Duodenal mucosa (tissue), 2 donors: Measurements from ENCODE around the gene DDX54.

ENCODE experiments used
- H3K27ac ChIP-seq: one replicate; pipeline ENCODE4 v1.7.0; 2013; ENCODE audit warnings: low read depth, low read length
- H3K27me3 ChIP-seq, 2 donors: one replicate each; pipeline ENCODE4 v1.7.0; 2013; ENCODE audit warnings: low read length in 2 of 2, control low read depth in 1 of 2; ENCODE audit not compliant: insufficient read depth in 2 of 2, control insufficient read depth in 1 of 2
- H3K36me3 ChIP-seq, 2 donors: one replicate each; pipeline ENCODE4 v1.7.0; 2013; ENCODE audit warnings: low read length in 2 of 2, control low read depth in 1 of 2; ENCODE audit not compliant: insufficient read depth in 2 of 2, control insufficient read depth in 1 of 2
- H3K4me1 ChIP-seq, 2 donors: one replicate each; pipeline ENCODE4 v1.7.0; 2013; ENCODE audit warnings: low read length in 2 of 2, control low read depth in 1 of 2; ENCODE audit not compliant: insufficient read depth in 2 of 2, control insufficient read depth in 1 of 2
- H3K4me3 ChIP-seq, 2 donors: one replicate each; pipeline ENCODE4 v1.7.0; 2013; ENCODE audit warnings: low read length in 2 of 2, low read depth in 1 of 2
- H3K9ac ChIP-seq, 2 donors: one replicate each; pipeline ENCODE4 v1.7.0; 2013; ENCODE audit warnings: low read length in 2 of 2, low read depth in 1 of 2
- H3K9me3 ChIP-seq, 2 donors: one replicate each; pipeline ENCODE4 v1.7.0; 2013; ENCODE audit warnings: low read length in 2 of 2, control low read depth in 1 of 2; ENCODE audit not compliant: control insufficient read depth in 1 of 2

The DDX54 gene, protein sequence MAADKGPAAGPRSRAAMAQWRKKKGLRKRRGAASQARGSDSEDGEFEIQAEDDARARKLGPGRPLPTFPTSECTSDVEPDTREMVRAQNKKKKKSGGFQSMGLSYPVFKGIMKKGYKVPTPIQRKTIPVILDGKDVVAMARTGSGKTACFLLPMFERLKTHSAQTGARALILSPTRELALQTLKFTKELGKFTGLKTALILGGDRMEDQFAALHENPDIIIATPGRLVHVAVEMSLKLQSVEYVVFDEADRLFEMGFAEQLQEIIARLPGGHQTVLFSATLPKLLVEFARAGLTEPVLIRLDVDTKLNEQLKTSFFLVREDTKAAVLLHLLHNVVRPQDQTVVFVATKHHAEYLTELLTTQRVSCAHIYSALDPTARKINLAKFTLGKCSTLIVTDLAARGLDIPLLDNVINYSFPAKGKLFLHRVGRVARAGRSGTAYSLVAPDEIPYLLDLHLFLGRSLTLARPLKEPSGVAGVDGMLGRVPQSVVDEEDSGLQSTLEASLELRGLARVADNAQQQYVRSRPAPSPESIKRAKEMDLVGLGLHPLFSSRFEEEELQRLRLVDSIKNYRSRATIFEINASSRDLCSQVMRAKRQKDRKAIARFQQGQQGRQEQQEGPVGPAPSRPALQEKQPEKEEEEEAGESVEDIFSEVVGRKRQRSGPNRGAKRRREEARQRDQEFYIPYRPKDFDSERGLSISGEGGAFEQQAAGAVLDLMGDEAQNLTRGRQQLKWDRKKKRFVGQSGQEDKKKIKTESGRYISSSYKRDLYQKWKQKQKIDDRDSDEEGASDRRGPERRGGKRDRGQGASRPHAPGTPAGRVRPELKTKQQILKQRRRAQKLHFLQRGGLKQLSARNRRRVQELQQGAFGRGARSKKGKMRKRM

DNA sequence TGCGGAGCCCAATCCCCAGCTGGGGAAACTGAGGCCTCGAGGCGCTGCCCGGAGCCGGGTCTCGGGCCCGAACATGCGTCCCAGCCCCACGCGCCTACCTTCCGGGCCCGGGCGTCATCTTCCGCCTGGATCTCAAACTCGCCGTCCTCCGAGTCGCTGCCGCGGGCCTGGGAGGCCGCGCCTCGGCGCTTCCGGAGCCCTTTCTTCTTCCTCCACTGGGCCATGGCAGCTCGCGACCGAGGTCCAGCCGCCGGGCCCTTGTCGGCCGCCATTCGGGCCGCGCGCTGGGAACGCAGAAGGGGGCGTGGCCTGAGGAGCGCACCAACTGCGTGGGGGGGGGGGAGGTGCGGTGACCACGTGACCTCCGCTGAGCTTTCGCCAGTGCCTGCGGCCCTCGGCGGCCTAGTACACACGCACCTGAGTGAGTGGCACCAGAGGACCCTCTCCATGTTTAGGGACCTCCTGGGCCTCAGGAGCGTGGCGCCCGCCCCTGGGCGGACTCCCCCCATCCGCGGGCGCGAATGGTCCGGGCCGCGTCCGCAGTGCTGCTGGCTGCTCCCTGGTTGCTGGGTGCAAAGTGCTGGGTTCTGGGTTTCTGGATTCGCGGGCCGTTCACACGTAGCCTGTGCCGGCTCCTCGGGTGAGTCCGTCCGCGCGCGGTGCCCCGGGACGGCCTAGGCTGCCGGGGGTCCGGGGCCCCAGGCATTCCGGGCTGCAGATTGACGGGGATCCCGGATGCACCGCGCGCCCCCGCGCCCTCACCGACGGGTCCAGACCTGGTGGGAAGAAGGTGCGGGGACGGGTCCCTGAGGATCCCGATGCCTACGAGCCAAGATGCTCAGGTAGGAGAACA is at the start of gene DDX54, which contains the start of gene RITA1:
TSS of gene DDX54 (minus strand) at position 299 of the 853 bp plus-strand sequence. CDS start at position 272, 27 bp downstream.
TSS of gene RITA1 (plus strand) at position 542 of the 853 bp plus-strand sequence. CDS start 1,026 bp downstream, outside the sequence.
- Histone ChIP-seq H3K9me3 (no peaks in the 10 kb centered on the region), H3K36me3 (peaks cover 8 to 20% of the 10 kb centered on the region in 2 donors), H3K4me3 (peak within 1 kb of the TSS; percentile 83 to 91), H3K27me3 (no peaks in the 10 kb centered on the region), H3K27ac (peak within 1 kb of the TSS; percentile 95), H3K4me1 (peaks cover 13 to 21% of the 10 kb centered on the region in 2 donors), H3K9ac (peak within 1 kb of the TSS; percentile 83)

DNA sequence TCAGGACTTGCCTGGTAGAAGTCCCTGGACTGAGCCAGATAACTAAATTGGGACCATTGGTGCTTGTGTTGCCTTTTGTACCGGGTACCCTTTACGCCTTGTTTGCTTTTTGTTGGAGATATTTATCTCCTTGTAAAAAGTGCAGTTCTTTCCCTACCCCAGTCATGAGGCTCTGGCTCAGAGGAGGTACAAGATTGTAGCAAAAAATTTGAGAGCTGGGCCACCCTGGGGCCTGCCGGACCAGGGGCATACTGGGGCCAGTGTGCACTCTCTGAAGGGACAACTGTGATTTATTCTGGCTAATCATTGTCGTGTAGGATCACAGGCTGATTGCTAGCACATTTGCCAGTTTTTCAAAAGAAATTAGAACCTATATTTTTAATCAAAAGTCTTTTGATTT is 49.2 kb upstream of the DDX54 start:
- peaks cover 59 to 63% of the 10 kb centered on the region in 2 donors for H3K4me1 ChIP-seq
- H3K4me3 ChIP-seq: no peak overlapping the region
- no peaks in the 10 kb centered on the region for H3K27me3 ChIP-seq
- no peak overlapping the region for H3K9ac ChIP-seq
- H3K9me3 ChIP-seq: no peaks in the 10 kb centered on the region
- peaks cover 34 to 51% of the 10 kb centered on the region in 2 donors for H3K36me3 ChIP-seq
- no peak overlapping the region for H3K27ac ChIP-seq

DNA sequence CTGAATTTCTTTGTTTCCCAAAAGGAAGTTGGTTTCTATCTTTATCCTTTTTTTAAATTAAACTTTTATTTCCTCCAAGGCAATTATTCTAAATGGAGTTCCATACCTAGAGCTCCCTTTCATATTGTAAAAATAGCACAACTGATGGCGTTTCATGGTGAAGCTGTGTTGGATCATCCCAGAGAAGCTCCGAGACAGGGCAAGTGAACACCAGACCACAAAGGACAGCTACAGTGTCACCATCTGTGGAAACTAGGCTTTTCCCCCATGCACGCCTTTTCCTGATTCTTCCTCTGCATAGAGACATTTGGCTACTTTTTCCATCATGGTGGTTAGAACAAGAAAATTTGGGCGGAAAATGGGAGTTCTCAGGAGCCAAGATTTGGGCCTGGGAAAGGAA is 48.7 kb upstream of the DDX54 start:
- H3K4me1 ChIP-seq: peaks cover 60 to 63% of the 10 kb centered on the region in 2 donors
- no peak overlapping the region for H3K4me3 ChIP-seq
- no peak overlapping the region for H3K27ac ChIP-seq
- no peaks in the 10 kb centered on the region for H3K9me3 ChIP-seq
- H3K27me3 ChIP-seq: no peaks in the 10 kb centered on the region
- H3K36me3 ChIP-seq: peaks cover 34 to 55% of the 10 kb centered on the region in 2 donors
- H3K9ac ChIP-seq: no peak overlapping the region

DNA sequence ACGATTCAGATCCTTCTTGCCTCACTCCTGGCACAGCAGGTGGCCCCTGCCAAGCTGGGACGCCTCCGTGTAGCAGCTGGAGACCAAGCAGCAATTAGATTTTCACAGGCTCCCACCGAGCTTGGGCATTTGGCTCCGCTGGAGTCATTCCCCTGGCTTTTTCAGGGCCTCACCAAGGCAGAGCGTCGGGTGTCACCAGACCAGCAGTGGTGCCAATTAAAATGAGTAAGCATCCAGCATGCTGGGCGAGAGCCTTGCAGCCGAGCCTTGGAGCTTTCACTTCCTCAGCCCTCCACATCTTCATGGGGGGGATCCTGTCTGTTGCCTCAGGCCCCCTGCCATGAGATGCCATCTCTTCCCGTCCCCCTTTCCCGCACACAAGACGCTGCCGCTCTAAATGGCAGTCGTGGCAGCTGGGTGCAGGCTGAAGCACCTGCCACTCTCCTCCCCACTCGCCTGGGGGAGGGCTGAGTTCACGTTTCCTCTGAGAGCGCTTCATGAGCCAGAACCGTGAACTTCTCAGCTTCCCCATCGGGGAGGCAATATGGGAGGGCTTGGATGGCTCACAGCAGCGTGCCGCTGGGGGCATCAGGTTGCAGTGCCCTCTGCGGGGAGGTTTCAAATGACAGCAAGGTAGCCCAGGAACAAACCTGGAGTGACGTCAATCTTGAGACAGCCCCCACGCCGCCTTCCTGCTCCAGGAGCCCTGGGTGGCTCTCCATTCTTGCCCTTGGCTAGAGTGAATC is 47.7 kb upstream of the DDX54 start:
- Histone ChIP-seq H3K36me3 (peaks cover 36 to 60% of the 10 kb centered on the region in 2 donors), H3K9me3 (no peaks in the 10 kb centered on the region), H3K27ac (no peak overlapping the region), H3K9ac (no peak overlapping the region), H3K4me3 (no peak overlapping the region), H3K27me3 (no peaks in the 10 kb centered on the region), H3K4me1 (peaks cover 58 to 59% of the 10 kb centered on the region in 2 donors)

DNA sequence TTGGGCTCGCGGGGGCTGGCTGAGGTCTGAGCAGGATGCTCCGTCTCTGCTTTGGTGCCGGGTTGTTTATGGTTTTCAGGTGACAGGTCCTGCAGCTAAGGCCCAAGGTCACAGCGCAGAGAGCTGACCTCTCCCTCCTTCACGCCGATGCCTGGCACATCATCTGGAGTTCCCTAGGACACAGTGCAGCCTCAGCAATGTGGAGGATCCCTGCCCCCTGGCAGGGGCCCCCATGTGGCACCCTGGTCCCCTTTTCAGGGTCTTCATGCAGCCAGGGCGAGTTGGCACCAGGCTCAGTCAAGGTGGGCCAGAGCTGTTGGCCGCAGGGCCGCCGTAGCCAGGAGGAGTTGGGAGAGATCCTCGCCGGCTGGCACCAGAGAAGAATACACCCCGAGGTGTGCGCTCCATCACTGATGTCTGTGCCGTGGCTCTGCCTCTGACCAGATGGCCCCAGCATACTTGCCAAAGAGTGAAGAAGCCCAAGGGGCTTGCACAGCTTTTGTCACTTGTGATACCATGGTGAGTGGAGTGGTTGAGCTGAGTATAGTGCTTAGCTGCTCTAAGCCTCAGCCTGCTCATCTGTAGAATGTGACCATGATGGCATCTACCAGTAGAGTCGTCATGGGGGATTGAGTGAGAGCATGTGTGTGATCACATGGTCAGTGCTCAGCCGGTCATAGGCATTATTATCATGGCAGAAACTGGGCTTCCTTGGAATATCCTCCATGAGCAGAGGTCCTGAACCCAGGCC is 47.0 kb upstream of the DDX54 start:
- no peak overlapping the region for H3K4me3 ChIP-seq
- no peak overlapping the region for H3K9ac ChIP-seq
- no peak overlapping the region for H3K27ac ChIP-seq
- H3K4me1 ChIP-seq: peaks cover 52 to 55% of the 10 kb centered on the region in 2 donors
- H3K36me3 ChIP-seq: peaks cover 39 to 68% of the 10 kb centered on the region in 2 donors
- no peaks in the 10 kb centered on the region for H3K9me3 ChIP-seq
- H3K27me3 ChIP-seq: no peaks in the 10 kb centered on the region

DNA sequence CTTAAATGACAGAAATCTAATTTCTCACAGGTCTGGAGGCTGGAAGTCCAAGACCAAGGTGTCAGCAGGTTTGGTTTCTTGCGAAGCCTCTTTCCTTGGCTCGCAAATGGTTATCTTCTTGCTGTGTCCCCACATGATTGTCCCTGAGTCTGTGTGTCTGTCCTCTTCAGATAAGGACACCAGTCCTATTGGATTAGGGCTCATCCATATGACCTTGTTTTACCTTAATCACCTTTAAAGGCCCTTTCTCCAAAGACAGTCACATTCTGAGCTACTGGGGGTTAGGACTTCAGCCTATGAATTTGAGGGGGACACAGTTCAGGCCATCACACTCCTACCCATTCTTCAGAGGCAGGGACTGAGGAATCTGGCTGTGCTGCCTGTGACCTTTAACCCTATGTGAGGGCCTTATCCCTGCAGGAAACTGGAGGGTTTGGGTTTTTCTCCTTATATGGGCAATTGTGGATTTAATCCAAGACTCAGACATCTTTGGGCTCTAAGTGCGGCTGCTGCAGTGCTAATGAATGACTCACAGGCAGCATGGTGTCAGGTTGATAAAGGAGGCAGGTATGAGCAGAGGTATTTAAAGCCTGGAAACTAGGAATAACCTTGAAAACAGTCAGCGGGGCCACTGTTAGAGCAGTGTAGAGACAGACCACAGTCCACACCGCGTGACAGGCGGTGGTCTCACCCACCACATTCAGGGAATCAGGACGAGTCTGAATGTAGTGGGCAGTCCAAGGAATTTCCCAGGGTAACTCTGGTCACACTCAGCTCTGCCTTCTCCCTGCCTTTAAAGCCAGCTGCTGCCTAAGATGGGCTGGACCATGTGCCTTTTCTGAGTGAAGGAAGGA is 46.2 kb upstream of the DDX54 start:
- H3K9me3 ChIP-seq: no peaks in the 10 kb centered on the region
- H3K27me3 ChIP-seq: no peaks in the 10 kb centered on the region
- H3K4me3 ChIP-seq: no peak overlapping the region
- H3K9ac ChIP-seq: no peak overlapping the region
- H3K4me1 ChIP-seq: peaks cover 44 to 50% of the 10 kb centered on the region in 2 donors
- H3K27ac ChIP-seq: no peak overlapping the region
- peaks cover 45 to 73% of the 10 kb centered on the region in 2 donors for H3K36me3 ChIP-seq

DNA sequence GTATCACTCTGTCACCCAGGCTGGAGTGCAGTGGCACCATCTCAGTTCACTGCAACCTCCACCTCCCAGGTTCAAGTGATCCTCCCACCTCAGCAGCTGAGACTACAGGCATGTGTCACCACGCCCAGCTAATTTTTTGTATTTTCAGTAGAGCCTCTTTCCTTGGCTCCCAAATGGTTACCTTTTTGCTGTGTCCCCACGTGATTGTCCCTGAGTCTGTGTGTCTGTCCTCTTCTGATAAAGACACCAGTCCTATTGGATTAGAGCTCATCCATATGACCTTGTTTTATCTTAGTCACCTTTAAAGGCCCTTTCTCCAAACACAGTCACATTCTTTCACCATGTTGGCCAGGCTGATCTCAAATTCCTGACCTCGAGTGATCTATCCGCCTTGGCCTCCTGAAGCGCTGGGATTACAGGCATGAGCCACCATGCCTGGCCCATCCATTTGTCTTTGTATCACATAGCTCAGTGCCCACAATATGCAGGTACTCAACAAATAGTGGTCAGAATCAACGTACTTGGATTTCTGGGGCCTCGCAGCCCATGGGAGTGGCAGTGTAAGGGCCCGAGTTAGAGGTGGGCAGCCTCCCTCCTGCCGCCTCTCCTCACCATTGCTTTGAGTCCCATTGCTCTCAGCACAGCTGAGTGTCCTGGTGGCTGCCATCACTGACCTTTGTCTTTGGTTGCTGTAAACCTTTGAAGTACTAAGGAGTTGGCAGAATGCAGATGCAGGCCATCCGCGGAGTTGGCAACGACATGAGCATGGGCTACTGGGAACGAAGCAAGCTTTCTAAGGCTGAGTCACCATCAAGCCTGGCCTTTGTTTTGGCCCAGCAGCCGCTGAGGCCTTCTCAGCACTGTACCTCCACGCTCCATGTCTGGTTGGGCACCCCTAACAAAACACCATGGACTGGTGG is 45.3 kb upstream of the DDX54 start:
- Histone ChIP-seq H3K4me1 (peaks cover 36 to 41% of the 10 kb centered on the region in 2 donors), H3K4me3 (no peak overlapping the region), H3K9ac (no peak overlapping the region), H3K9me3 (no peaks in the 10 kb centered on the region), H3K36me3 (peaks cover 40 to 72% of the 10 kb centered on the region in 2 donors), H3K27ac (no peak overlapping the region), H3K27me3 (no peaks in the 10 kb centered on the region)
